GM13976 (cell line): ENCODE data around the gene P2RX7.
"Not testable (repeated sequence)": the region's sequence is repeated elsewhere in the genome, so short reads cannot be mapped to it uniquely, and the experiment has no call there.

Source experiments
- DNase-seq: peaks from one replicate; pipeline ENCODE4 v3.0.0; 2012; ENCODE audit warnings: low spot score
- CTCF ChIP-seq: IDR thresholded peaks from 2 replicates; pipeline ENCODE4 v1.5.1; 2012; ENCODE audit warnings: borderline replicate concordance, mild to moderate bottlenecking; ENCODE audit not compliant: insufficient read depth; ENCODE audit errors: extremely low read depth, missing control alignments, control extremely low read depth
- in situ Hi-C: fragments of 300-500 bp; cut with MboI; formaldehyde crosslinking; loops from one replicate; pipeline ENCODE4 v1.12.0; 2022; ENCODE audit warnings: low sequenced_read_pairs, mixed read lengths, inconsistent platforms; ENCODE audit not compliant: unreplicated experiment

Gene P2RX7

GRCh38 chr12:121142171-121142950, 9.7 kb downstream of the P2RX7 start:
- in situ Hi-C loops, result no loop called here
- no peak for TF ChIP-seq CTCF
- DNase-seq, result no peak

DNA sequence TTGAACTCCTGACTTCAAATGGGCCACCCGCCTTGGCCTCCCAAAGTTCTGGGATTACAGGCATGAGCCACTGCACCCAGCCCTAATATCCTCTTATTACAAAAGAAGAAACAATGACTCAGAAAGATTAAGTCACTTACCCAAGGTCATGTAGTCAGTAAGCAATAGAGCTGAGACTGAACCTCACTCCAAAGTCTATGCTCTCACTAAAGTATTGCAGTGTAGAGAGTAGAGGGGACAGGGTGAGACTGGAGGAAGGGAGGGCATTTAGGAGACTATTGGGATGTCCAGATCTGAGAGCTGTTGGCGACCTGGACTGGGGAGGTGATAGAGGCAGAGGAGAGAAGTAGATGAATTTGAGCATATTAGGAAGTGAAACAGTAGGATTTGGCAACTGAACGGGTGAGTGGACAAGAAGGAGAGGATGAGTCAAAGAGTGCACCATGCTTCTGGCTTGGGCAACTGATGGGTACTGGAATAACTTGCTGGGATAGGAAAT, 11.8 kb downstream of the P2RX7 start:
- no peak for DNase-seq
- in situ Hi-C loops, result no loop called here
- TF ChIP-seq CTCF, result no peak

- in situ Hi-C loops, result no loop called here
- DNase-seq, result no peak
- TF ChIP-seq CTCF, result no peak
Measured at GRCh38 chr12:121145221-121145620, 12.5 kb downstream of the P2RX7 start.

DNA sequence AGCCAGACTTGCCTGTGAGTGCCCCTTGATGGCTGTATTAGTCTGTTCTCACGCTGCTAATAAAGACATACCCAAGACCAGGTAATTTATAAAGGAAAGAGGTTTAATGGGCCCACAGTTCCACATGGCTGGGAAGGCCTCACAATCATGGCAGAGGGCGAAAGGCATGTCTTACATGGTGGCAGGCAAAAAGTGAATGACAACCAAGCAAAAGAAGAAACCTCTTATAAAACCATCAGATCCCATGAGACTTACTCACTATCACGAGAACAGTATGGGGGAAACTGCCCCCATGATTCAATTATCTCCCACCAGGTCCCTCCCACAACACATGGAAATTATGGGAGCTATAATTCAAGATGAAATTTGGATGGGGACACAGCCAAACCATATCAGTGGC, 16.6 kb downstream of the P2RX7 start:
- DNase-seq, in situ Hi-C loops: not testable (repeated sequence)

DNA sequence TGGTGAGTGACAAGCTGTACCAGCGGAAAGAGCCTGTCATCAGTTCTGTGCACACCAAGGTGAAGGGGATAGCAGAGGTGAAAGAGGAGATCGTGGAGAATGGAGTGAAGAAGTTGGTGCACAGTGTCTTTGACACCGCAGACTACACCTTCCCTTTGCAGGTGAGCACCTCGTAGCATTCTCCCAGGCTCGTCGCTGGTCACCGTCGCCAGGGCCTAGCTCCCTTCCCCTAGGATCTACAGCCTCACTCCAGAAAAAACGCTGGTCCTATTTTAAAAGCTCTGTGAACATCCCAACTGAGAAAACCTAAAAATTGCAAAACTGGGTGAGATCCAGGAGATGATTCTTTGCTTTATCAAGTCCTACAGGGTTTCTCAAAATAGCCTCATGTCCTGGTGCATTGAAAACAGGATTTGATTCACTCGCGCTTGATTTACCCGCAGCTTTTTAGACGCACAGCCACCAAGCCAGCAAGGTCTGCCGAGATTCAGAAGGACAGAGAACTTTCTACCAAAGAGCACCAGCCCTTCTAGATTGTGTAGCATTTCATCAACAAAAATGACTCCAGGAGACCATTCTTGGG, 22.2 kb downstream of the P2RX7 start:
- no peak for DNase-seq
- TF ChIP-seq CTCF, result no peak
- in situ Hi-C loops, result no loop called here

DNA sequence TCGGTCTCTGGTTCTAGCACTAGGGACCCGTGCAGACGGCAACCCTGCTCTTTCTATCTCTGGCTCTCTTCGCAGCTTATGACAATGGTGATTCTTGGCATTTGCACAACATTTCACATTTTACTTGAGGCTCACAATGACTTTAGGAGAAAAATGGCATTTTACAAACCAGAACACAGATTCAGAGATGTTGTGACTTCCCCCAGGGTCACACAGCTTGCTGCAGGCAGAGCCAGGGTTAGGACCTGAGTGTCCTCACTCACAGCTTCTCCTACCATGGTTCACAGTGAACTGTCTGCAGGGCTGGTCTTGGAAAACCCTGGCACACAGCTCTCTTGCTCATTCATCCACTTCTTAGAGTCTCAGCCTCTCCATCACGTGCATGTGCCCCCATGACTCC, 23.7 kb downstream of the P2RX7 start:
- no peak for DNase-seq
- no peak for TF ChIP-seq CTCF
- in situ Hi-C loops, result no loop called here

DNA sequence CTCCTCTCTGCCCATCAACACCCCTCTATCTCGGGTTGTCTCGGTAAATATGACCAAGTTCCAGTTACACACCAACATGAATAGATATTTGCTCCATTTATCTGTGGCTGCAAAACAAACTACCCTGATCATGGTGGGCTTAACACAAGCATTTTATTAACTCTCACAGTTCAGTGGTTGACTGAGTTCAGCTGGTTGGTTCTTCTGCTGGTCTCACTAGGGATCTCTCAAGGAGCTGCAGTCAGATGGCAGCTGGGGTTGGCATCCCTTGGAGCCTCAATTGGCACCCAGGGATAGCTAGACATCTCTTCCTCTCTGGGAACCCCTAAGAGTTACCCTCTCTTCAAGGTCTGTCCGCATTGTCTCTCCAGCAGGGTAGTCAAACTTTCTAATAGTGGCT, 25.4 kb downstream of the P2RX7 start:
- no peak for DNase-seq
- no peak for TF ChIP-seq CTCF
- in situ Hi-C loops, result no loop called here

DNA sequence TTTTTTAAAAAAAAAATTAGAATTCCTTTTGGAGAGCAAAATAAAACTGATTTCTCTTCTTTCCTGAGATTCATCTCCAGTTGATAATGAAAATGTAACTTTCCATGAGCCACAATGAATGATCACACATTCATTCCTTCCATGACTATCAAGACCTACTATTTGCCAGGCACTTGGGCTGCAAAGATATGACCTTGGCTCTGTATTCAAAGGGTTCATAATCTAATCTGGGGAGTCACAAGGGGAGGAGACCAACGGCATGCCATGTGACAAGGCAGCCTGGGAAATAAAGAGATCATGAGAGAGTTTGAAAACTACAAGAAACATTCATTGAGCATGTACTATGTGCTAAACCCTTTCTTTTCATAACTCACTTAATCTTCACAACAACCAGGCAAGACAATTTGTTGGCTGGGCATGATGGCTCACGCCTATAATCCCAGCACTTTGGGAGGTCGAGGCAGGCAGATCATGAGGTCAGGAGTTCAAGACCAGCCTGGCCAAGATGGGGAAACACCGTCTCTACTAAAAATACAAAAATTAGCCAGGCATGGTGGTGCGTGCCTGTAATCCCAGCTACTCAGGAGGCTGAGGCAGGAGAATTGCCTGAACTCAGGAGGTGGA, 26.2 kb downstream of the P2RX7 start:
- in situ Hi-C loops, DNase-seq: not testable (repeated sequence)
